GM19324 (cell line): ENCODE results near the gene UBAP2.
"Not testable (repeated sequence)": the region's sequence is repeated elsewhere in the genome, so short reads cannot be mapped to it uniquely, and the experiment has no call there.

Source experiments
- ATAC-seq: cut with Tn5 transposase; IDR thresholded peaks from one replicate; pipeline ENCODE4 v1.9.1; 2021; ENCODE audit warnings: mild to moderate bottlenecking, moderate library complexity; ENCODE audit not compliant: unreplicated experiment, low FRiP score

The UBAP2 gene

GRCh38 chr9:34047864-34048726, 592 bp downstream of the UBAP2 start:
- peak; percentile 21 for ATAC-seq

- ATAC-seq: no peak
Observed at GRCh38 chr9:34046784-34047379, 1.8 kb downstream of the UBAP2 start.

GRCh38 chr9:34045903-34046302, 2.8 kb downstream of the UBAP2 start:
- no peak for ATAC-seq

- not testable (repeated sequence) for ATAC-seq
Observed at GRCh38 chr9:34042074-34042473, 6.6 kb downstream of the UBAP2 start.

- ATAC-seq: not testable (repeated sequence)
Observed at GRCh38 chr9:34038851-34039250, 9.8 kb downstream of the UBAP2 start.

GRCh38 chr9:34037626-34038025, 11.1 kb downstream of the UBAP2 start:
- no peak for ATAC-seq

- ATAC-seq: no peak
Observed at GRCh38 chr9:34036625-34037024, 12.1 kb downstream of the UBAP2 start.

- ATAC-seq: no peak
Observed at GRCh38 chr9:34035656-34036055, 13.0 kb downstream of the UBAP2 start.

GRCh38 chr9:34034698-34035065, 14.0 kb downstream of the UBAP2 start:
- no peak for ATAC-seq

- no peak for ATAC-seq
Observed at GRCh38 chr9:34032631-34033030, 16.1 kb downstream of the UBAP2 start.

- ATAC-seq: no peak
Observed at GRCh38 chr9:34027845-34028574, 20.7 kb downstream of the UBAP2 start.

- no peak for ATAC-seq
Observed at GRCh38 chr9:34025811-34026210, 22.9 kb downstream of the UBAP2 start.

- ATAC-seq: no peak
Observed at GRCh38 chr9:34025062-34025461, 23.6 kb downstream of the UBAP2 start.

GRCh38 chr9:34024476-34024875, 24.2 kb downstream of the UBAP2 start:
- ATAC-seq: not testable (repeated sequence)

GRCh38 chr9:34016149-34016548, 32.5 kb downstream of the UBAP2 start:
- no peak for ATAC-seq

- ATAC-seq: no peak
Observed at GRCh38 chr9:34010979-34011378, 37.7 kb downstream of the UBAP2 start.

GRCh38 chr9:34001951-34002350, 46.7 kb downstream of the UBAP2 start:
- ATAC-seq: no peak

- ATAC-seq: no peak
Observed at GRCh38 chr9:34001298-34001697, 47.4 kb downstream of the UBAP2 start.

- ATAC-seq: no peak
Observed at GRCh38 chr9:33995449-33995848, 53.2 kb downstream of the UBAP2 start.

- no peak for ATAC-seq
Observed at GRCh38 chr9:33993104-33993503, 55.6 kb downstream of the UBAP2 start.

- no peak for ATAC-seq
Observed at GRCh38 chr9:33992632-33993031, 56.1 kb downstream of the UBAP2 start.
